Muscle layer of colon (tissue), 2 donors: ENCODE data around the gene RNF130.
"Not testable (repeated sequence)": the region's sequence is repeated elsewhere in the genome, so short reads cannot be mapped to it uniquely, and the experiment has no call there.

ENCODE experiments used
- H3K27ac ChIP-seq: one replicate; pipeline ENCODE4 v1.7.0; 2013; ENCODE audit warnings: low read depth, mild to moderate bottlenecking, low read length, moderate library complexity
- H3K27me3 ChIP-seq, 2 donors: one replicate each; pipeline ENCODE4 v1.7.0; 2013; ENCODE audit warnings: low read length in 2 of 2, mild to moderate bottlenecking in 2 of 2; ENCODE audit not compliant: insufficient read depth in 2 of 2, control insufficient read depth in 1 of 2
- H3K36me3 ChIP-seq: one replicate; pipeline ENCODE4 v1.7.0; 2013; ENCODE audit warnings: mild to moderate bottlenecking, low read length; ENCODE audit not compliant: insufficient read depth
- H3K4me1 ChIP-seq: one replicate; pipeline ENCODE4 v1.7.0; 2013; ENCODE audit warnings: mild to moderate bottlenecking, low read length; ENCODE audit not compliant: insufficient read depth
- H3K4me3 ChIP-seq, 2 donors: one replicate each; pipeline ENCODE4 v1.7.0; 2013; ENCODE audit warnings: low read length in 2 of 2, low read depth in 1 of 2, mild to moderate bottlenecking in 1 of 2, moderate library complexity in 1 of 2
- H3K9ac ChIP-seq: one replicate; pipeline ENCODE4 v1.7.0; 2013; ENCODE audit warnings: low read length
- H3K9me3 ChIP-seq: one replicate; pipeline ENCODE4 v1.7.0; 2013; ENCODE audit warnings: mild to moderate bottlenecking, low read length
- donor health status: abdominal sarcoma.
- donor health status: Adenocarcinoma of cecum.

Gene RNF130

DNA sequence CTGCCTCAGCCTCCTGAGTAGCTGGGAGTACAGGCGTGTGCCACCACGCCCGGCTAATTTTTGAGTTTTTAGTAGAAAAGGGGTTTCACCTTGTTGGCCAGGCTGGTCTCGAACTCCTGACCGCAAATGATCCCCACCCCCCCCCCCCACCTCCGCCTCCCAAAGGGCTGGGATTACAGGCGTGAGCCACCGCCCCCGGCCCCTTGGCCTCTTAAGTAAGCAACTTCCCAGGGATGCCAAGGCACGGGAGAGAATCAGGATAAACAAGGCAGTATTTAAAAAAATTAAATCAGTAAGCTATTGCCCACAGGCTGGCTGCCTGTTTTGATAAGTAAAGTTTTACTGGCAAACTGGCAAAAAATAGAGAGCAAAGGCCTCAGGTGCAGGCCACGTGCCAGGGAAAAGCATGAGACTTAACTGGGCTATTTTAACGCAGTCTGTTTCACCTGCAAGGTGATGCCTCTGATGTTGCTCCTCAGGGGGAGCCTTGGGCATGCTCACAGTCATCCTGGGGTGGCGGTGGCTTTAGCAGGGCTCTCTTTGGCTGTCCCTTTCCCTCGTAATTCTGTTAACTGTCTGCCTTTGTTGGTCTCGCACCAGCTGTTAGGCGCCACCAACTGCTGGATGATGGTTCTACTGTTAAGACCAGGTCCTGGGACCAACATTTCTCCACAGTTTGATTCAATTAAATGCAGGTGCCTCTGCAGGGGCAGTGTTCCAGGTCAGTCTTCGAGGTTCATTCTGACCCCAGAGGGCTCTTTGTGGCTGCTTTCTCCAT lies 19.4 kb upstream of the RNF130 start:
- no peaks in the 10 kb centered on the region for H3K27me3 ChIP-seq
- H3K4me1 ChIP-seq: peaks cover 6% of the 10 kb centered on the region
- peak overlapping the region; percentile 23 to 80 for H3K4me3 ChIP-seq
- no peaks in the 10 kb centered on the region for H3K9me3 ChIP-seq
- no peaks in the 10 kb centered on the region for H3K36me3 ChIP-seq
- no peak overlapping the region for H3K9ac ChIP-seq
- no peak overlapping the region for H3K27ac ChIP-seq

DNA sequence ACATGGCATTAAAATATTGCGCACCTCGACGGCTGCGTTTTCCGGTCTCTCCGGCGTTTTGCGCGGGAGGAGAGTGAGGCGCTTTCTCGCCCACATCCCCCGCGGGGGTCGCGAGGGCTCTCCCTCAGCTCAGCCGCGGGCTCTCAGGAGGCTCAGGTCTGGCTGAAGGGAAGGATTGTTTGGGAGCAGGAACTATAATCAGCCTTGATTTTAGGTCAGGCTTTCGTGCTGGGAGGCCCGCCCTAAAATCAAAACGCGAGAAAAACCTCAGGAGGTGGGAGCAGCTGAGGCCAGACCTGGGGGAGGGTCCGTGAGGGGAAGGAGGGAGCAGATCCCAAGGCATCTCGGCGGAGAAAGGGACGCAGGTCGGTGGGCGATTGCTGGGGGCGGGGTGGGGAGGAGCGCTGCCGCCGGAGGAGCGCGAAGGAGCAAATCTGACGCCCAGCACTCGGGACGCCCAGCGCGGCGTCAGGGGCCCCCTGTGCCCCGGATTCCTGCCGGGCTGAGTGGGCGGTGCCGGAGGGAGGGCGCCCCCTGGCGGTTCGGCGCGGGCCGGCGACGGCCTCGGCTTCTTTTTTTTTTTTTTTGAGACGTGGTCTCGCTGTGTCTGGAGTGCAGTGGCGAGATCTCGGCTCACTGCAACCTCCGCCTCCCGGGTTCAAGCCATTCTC lies 18.7 kb upstream of the RNF130 start:
- Histone ChIP-seq H3K4me1 (peaks cover 6% of the 10 kb centered on the region), H3K9ac (peak overlapping the region; percentile 49), H3K4me3 (peak overlapping the region; percentile 23 to 80), H3K27me3 (no peaks in the 10 kb centered on the region), H3K27ac (peak overlapping the region; percentile 68), H3K36me3 (no peaks in the 10 kb centered on the region), H3K9me3 (no peaks in the 10 kb centered on the region)

DNA sequence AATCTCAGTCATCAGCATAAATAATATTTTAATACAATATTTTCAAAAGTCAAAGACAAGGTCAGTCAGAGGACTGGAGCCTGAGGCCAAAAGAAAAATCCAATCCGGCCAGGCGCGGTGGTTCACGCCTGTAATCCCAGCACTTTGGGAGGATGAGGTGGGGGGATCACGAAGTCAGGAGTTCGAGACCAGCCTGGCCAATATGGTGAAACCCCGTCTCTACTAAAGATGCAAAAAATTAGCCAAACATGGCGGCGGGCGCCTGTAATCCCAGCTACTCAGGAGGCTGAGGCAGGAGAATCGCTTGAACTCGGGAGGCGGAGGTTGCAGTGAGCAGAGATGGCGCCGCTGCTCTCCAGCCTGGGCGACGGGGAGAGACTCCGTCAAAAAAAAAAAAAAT lies 18.1 kb upstream of the RNF130 start:
- not testable (repeated sequence) for H3K9ac ChIP-seq, H3K4me1 ChIP-seq, H3K27me3 ChIP-seq, H3K36me3 ChIP-seq, H3K27ac ChIP-seq, H3K9me3 ChIP-seq
- peak overlapping the region in 1 of 2 donors; percentile 80 for H3K4me3 ChIP-seq

DNA sequence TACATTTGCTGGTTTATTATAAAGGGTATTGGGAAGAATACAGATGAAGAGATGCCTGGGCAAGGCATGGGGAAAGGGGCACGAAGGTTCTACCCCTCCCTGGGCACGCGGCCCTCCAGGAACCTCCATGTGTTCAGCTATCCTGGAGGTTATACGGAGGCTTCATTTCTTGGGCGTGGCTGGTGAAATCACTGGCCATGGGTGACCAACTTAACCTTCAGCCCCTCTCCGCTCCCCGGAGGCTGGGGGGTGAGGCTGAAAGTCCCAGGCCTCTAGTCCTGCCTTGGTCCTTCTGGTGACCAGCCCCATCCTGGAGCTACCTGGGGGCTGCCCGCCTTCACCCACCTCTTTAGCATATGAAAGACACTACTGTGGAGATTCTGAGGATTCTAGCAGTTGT lies 17.0 kb upstream of the RNF130 start:
- no peak overlapping the region for H3K9ac ChIP-seq
- H3K4me1 ChIP-seq: peaks cover 6% of the 10 kb centered on the region
- no peak overlapping the region for H3K4me3 ChIP-seq

DNA sequence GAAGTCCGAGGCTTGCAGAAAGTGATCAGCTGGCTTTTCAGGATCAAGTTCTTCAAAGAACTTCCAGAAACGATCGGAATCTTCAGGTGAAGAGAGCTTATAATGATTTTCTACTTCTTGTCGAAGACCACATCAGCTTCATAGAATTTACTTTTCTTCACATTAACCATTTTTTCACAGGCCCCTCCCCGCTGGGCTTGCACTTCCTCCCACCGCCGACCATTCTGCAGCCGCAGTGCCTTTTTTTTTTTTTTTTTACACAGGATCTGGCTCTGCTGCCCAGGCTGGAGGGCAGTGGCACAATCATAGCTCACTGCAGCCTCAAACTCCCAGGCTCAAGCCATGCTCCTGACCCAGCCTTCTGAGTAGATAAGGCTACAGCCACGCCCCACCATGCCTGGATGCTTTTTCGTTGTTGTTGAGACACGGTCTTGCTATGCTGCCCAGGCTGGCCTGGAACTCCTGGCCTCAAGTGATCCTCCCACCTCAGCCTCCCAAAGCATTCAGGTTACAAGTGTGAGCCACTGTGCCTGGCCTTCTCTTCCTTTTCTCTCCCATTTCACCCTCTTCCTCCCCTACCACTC lies 15.3 kb upstream of the RNF130 start:
- Histone ChIP-seq H3K27ac (no peak overlapping the region), H3K9me3 (no peaks in the 10 kb centered on the region), H3K27me3 (no peaks in the 10 kb centered on the region), H3K4me1 (peaks cover 6% of the 10 kb centered on the region), H3K9ac (no peak overlapping the region), H3K4me3 (no peak overlapping the region), H3K36me3 (no peaks in the 10 kb centered on the region)

More for the DNA sequence above, 17.0 kb upstream of the RNF130 start:
- H3K27me3 ChIP-seq: no peaks in the 10 kb centered on the region
- H3K9me3 ChIP-seq: no peaks in the 10 kb centered on the region
- no peaks in the 10 kb centered on the region for H3K36me3 ChIP-seq
- no peak overlapping the region for H3K27ac ChIP-seq

DNA sequence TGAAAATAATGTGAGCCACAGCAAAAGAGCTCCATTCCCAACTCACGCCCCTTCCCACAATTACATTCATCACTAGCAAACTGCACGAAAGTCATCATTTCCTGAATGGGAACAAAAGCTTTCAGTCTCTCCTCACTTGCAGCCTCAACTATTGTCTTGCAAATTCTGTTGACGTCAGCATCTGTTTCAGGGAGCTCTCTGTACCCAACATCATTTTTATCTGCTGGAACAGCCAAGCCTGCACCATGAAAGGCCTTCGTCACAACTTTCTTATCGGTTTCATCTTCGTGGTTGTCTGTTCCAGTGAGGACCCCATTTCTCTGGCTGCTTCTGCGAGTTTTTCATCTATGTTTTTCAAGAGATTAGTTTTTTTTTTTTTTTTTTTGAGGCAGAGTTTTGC lies 14.3 kb upstream of the RNF130 start:
- H3K36me3 ChIP-seq: no peaks in the 10 kb centered on the region
- H3K9me3 ChIP-seq: no peaks in the 10 kb centered on the region
- H3K4me3 ChIP-seq: no peak overlapping the region
- no peaks in the 10 kb centered on the region for H3K27me3 ChIP-seq
- no peak overlapping the region for H3K27ac ChIP-seq
- no peak overlapping the region for H3K9ac ChIP-seq
- H3K4me1 ChIP-seq: peaks cover under 1% of the 10 kb centered on the region

DNA sequence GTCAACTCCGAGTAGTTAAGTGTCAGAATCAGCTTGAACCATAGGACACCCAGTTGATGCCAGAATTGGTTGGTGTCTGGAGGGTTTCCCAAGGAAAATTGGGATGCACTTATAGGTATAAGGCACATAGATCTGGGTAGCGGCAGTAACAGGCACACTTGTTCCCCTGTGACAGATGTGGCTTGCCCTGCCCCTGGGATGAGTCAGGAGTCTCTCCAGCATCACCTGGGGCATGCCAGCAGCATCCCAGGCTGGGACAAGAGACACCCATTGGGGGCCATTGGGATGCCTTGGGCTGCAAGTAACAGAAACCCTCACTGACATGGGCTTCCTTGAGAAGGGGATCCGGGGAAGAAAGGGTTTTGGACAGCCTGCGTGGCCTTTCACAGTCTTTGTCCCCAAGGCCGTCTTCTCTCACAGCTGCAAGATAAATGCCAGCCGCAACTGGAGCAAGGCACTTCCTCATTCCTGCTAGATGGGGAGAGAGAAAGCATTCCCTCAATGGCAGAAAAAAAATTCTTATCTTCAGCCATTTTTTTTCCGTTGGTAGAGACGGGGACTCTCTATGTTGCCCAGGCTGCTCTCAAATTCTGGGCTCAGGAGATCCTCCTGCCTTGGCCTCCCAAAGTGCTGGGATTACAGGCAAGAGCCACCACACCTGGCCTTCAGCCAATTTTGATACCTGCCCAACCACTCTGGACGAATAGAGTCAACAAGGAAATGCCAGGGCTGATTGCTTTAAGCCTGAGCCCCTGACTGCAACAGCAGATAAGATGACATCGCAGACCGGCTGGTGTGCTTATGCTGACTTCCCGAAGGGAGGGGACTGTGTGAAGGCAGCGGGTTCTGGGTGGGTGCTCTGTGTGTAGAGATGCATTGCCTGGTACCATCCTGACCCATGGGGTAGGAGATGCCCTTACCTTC lies 13.3 kb upstream of the RNF130 start:
- no peaks in the 10 kb centered on the region for H3K27me3 ChIP-seq
- H3K4me1 ChIP-seq: no peaks in the 10 kb centered on the region
- H3K4me3 ChIP-seq: no peak overlapping the region
- H3K27ac ChIP-seq: no peak overlapping the region
- no peaks in the 10 kb centered on the region for H3K9me3 ChIP-seq
- no peak overlapping the region for H3K9ac ChIP-seq
- no peaks in the 10 kb centered on the region for H3K36me3 ChIP-seq

DNA sequence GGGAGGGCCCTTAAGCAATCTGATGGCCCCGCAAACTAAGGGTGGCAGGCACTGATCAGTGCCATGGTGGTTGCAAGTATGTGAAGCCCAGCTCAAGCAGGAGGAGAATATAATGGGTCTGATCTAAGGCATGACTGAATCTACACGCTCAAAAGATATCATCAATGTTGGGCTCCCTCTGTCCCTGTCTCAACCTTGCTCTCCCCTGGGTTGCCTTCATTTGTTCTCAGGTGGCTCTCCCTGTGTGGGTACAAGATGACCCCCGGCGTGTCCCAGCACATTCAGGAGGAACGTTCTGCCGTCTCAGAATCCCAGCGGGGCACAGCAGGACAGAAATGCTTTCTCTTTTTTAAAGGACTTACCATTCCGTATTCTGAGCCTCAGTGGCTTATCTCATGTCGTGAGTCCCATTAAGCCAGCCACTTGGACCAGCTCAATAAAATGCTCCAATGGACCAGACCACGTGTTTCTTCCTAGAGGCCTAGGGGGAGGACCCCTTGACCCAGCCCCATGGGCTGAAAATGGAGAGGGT lies 12.0 kb upstream of the RNF130 start:
- no peaks in the 10 kb centered on the region for H3K36me3 ChIP-seq
- H3K27ac ChIP-seq: no peak overlapping the region
- H3K27me3 ChIP-seq: no peaks in the 10 kb centered on the region
- H3K9ac ChIP-seq: no peak overlapping the region
- H3K4me1 ChIP-seq: no peaks in the 10 kb centered on the region
- no peaks in the 10 kb centered on the region for H3K9me3 ChIP-seq
- H3K4me3 ChIP-seq: no peak overlapping the region

DNA sequence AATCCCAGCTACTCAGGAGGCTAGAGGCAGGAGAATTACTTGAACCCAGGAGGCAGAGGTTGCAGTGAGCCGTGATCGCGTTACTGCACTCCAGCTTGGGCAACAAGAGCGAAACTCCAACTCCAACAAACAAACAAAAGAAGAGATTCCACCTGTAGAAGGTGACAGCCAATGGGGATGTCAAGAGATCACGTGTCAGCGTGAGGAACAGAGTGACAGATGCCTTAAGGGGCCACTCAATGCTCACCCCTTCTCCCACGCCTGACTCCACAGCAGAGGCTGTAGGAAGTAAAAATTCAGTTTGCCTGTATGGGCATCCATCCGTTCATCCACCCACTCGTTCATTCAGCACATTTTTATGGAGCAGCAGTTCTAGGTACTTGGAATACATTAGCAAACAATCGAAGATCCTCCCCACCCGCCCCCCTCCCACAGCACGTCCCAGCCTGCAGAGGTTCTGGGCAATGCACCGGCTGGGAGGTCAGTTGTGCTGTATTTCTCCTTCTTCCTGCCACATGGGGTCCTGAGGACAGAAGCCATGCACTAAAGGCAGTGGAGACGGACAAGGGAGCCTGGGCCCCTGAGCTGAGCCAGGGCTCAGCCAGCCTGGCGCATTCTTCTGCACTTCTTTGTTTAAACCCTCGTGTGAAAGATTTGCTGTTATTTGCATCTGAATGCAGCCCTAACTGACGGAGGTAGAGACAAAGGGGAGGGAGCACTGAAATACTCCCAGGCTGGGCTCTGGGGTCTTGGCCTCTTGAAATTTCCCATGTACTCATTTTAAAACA lies 11.3 kb upstream of the RNF130 start:
- H3K4me1 ChIP-seq: no peaks in the 10 kb centered on the region
- no peaks in the 10 kb centered on the region for H3K27me3 ChIP-seq
- no peaks in the 10 kb centered on the region for H3K9me3 ChIP-seq
- no peak overlapping the region for H3K27ac ChIP-seq
- no peaks in the 10 kb centered on the region for H3K36me3 ChIP-seq
- H3K9ac ChIP-seq: no peak overlapping the region
- no peak overlapping the region for H3K4me3 ChIP-seq

DNA sequence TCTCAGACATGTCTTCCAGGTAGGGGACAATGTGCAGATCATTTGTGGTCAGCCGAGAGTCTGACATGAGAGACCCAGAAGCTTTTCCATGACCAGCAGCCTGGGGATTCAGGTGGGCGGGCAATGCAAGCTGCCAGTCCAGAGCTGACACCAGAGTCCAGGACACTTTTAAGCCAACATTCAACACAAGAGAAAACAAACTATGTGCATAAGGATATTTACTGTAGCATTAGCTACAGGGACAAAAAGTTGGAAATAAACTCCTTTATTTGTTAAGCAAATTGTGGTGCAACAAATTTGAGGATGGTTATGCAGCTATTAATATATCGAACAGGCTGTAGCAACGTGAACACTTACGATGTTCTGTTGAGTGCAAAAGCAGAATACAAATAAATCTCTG lies 9.9 kb upstream of the RNF130 start:
- Histone ChIP-seq H3K36me3 (no peaks in the 10 kb centered on the region), H3K4me3 (no peak overlapping the region), H3K9ac (no peak overlapping the region), H3K4me1 (no peaks in the 10 kb centered on the region), H3K27ac (no peak overlapping the region), H3K27me3 (no peaks in the 10 kb centered on the region), H3K9me3 (no peaks in the 10 kb centered on the region)
